D721Med (cell line): ENCODE measurements around the gene FAM13C.

ENCODE experiments used
- DNase-seq: peaks from one replicate; pipeline ENCODE4 v3.0.0; 2011; ENCODE audit warnings: low spot score; ENCODE audit not compliant: insufficient read length
- FAIRE-seq: peaks from 2 replicates; lab custom pipeline; 2011; peaks lifted over from hg19 to GRCh38; lab: Jason Lieb, UNC
- CTCF ChIP-seq: IDR thresholded peaks from 2 replicates; pipeline ENCODE4 v1.5.1; 2012; ENCODE audit warnings: mild to moderate bottlenecking, control low read depth; ENCODE audit not compliant: insufficient read depth; ENCODE audit errors: missing control alignments

The FAM13C gene

DNA sequence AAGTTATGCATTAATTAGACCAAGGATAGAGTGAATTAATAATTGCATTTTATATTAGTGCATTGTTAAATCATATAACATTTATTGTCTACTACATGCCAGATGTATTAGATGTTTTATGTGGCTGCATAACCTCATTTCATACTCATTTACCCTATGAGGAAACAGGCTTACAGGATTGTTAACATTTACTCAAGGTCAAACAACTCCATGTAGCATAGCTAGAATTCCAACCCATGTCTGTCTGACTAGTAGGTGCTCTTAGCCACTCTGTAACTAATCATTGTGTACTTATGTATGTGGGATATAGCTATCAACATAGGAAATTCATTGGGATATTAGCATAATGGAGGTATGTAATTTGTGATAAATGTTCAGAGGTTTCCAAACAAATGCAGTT, 139.6 kb downstream of the FAM13C start:
- no peak for FAIRE-seq
- DNase-seq: no peak
- no peak for TF ChIP-seq CTCF

- TF ChIP-seq CTCF: no peak
- FAIRE-seq (peak; percentile 21), DNase-seq (no peak)
Measured at GRCh38 chr10:59216178-59216869, 146.0 kb downstream of the FAM13C start.

GRCh38 chr10:59214160-59214559, 148.2 kb downstream of the FAM13C start:
- FAIRE-seq (no peak), DNase-seq (no peak)
- no peak for TF ChIP-seq CTCF

- no peak for FAIRE-seq
- no peak for TF ChIP-seq CTCF
- DNase-seq: no peak
Measured at GRCh38 chr10:59212301-59212798, 150.0 kb downstream of the FAM13C start.

- TF ChIP-seq CTCF: no peak
- no peak for FAIRE-seq
- no peak for DNase-seq
Measured at GRCh38 chr10:59206204-59206720, 156.1 kb downstream of the FAM13C start.
